Parathyroid adenoma (tissue), 2 donors: ENCODE data around the gene BICD1.

Experiments used
- H2AFZ ChIP-seq: fragments of 300-600 bp; sonication (generic); one replicate; pipeline ENCODE4 v1.7.0; 2017; ENCODE audit warnings: antibody characterized with exemption, mild to moderate bottlenecking
- H3K27ac ChIP-seq: fragments of 300-600 bp; sonication (generic); one replicate; pipeline ENCODE4 v1.7.0; 2017
- H3K27me3 ChIP-seq: fragments of 300-600 bp; sonication (generic); one replicate; pipeline ENCODE4 v1.7.0; 2017; ENCODE audit warnings: low read length; ENCODE audit not compliant: control insufficient read depth, insufficient read depth
- H3K36me3 ChIP-seq: fragments of 300-600 bp; sonication (generic); one replicate; pipeline ENCODE4 v1.7.0; 2017; ENCODE audit warnings: low read length; ENCODE audit not compliant: control insufficient read depth, insufficient read depth
- H3K4me1 ChIP-seq: fragments of 300-600 bp; sonication (generic); one replicate; pipeline ENCODE4 v1.7.0; 2017; ENCODE audit warnings: control low read depth
- H3K4me2 ChIP-seq: fragments of 300-600 bp; sonication (generic); one replicate; pipeline ENCODE4 v1.7.0; 2017; ENCODE audit warnings: low read length
- H3K4me3 ChIP-seq: fragments of 300-600 bp; sonication (generic); one replicate; pipeline ENCODE4 v1.7.0; 2017; ENCODE audit warnings: low read depth, low read length
- H3K79me2 ChIP-seq: fragments of 300-600 bp; sonication (generic); one replicate; pipeline ENCODE4 v1.7.0; 2017; ENCODE audit warnings: control low read depth
- H3K9ac ChIP-seq: fragments of 300-600 bp; sonication (generic); one replicate; pipeline ENCODE4 v1.7.0; 2017; ENCODE audit warnings: mild to moderate bottlenecking
- H3K9me3 ChIP-seq: fragments of 300-600 bp; sonication (generic); one replicate; pipeline ENCODE4 v1.7.0; 2017; ENCODE audit warnings: low read length; ENCODE audit not compliant: control insufficient read depth
- CTCF ChIP-seq: fragments of 300-600 bp; sonication (generic); IDR thresholded peaks from one replicate; pipeline ENCODE4 v1.7.0; 2017; ENCODE audit warnings: antibody characterized with exemption, mild to moderate bottlenecking
- donor health status: primary hyperparathyroidism.

Gene BICD1

DNA sequence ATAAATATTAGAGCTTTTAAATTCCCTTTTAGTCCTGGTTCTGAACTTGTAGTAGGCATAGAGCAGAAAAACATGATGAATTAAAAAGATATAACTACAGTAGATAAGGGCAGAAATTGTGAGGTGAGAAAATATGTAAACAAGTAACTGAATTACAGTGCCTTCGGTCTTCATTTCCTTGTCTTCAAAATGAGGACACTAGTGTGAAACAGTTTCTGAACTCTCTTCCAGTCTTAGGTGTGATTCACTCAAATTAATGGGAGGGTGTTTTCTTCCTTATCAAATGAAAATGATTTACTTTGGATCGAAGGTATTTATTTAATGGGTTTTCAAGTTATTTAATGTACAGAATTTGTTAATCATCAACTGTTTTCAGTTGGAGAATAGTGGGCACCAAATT lies 294.2 kb downstream of the BICD1 start:
- Histone ChIP-seq H3K79me2 (peaks cover 21% of the 10 kb centered on the region), H3K27me3 (no peaks in the 10 kb centered on the region), H3K4me2 (peak overlapping the region; percentile 75), H3K4me3 (peak overlapping the region; percentile 72), H3K9me3 (no peaks in the 10 kb centered on the region), H3K27ac (peak overlapping the region; percentile 86), H3K4me1 (peaks cover 4% of the 10 kb centered on the region), H2AFZ (peak overlapping the region; percentile 87), H3K36me3 (no peaks in the 10 kb centered on the region), H3K9ac (no peak overlapping the region)
- TF ChIP-seq CTCF: no peak

- H3K27ac ChIP-seq: no peak overlapping the region
- TF ChIP-seq CTCF: no peak
- H3K9me3 ChIP-seq: no peaks in the 10 kb centered on the region
- H3K4me1 ChIP-seq: peaks cover 4% of the 10 kb centered on the region
- no peak overlapping the region for H3K9ac ChIP-seq
- H2AFZ ChIP-seq: no peak overlapping the region
- no peaks in the 10 kb centered on the region for H3K36me3 ChIP-seq
- no peak overlapping the region for H3K4me2 ChIP-seq
- H3K4me3 ChIP-seq: no peak overlapping the region
- peaks cover 27% of the 10 kb centered on the region for H3K79me2 ChIP-seq
- H3K27me3 ChIP-seq: no peaks in the 10 kb centered on the region
Measured at GRCh38 chr12:32402170-32402569, 295.5 kb downstream of the BICD1 start.

DNA sequence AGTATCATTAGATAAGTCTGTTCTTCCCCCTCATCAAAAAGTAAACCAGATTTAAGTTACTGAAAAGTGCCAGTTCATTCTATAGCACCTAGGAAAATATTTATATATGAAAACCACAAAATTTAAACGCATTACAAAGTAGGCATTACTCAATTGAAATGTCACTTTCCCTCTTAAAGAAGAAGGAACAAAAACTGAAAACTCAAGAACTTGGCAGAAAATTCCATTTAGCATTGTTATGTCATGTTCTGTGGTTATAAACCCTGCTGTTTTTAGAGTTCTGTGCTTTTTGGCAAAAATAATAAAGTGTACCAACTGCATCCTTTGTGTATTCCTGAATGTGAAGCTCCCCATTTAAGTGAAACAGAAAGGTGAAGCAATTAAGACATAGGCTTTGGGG lies 296.3 kb downstream of the BICD1 start:
- Histone ChIP-seq H3K9me3 (no peaks in the 10 kb centered on the region), H3K4me3 (no peak overlapping the region)

DNA sequence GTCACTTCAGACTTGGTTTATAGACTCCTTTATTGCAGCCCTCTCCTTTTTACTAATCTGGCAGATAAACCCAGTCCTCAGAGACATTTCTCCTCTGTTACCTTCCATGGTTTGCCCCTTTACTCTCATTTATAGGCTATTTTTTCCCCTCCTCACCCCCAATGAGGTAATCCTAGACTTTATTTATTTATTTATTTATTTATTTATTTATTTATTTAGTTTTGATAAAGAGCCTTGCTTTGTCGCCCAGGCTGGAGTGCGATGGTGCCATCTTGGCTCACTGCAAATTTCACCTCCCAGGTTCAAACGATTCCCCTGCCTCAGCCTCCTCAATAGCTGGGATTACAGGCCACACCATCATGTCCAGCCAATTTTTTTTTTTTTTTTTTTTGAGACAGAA lies 301.1 kb downstream of the BICD1 start:
- H3K4me1 ChIP-seq: peaks cover 4% of the 10 kb centered on the region

More for the DNA sequence above, 296.3 kb downstream of the BICD1 start:
- H3K27me3 ChIP-seq: no peaks in the 10 kb centered on the region
- peaks cover 4% of the 10 kb centered on the region for H3K4me1 ChIP-seq
- no peak for TF ChIP-seq CTCF
- H3K27ac ChIP-seq: no peak overlapping the region
- no peak overlapping the region for H3K4me2 ChIP-seq
- no peaks in the 10 kb centered on the region for H3K36me3 ChIP-seq
- H3K79me2 ChIP-seq: peaks cover 27% of the 10 kb centered on the region
- no peak overlapping the region for H2AFZ ChIP-seq
- H3K9ac ChIP-seq: no peak overlapping the region

More for the DNA sequence above, 301.1 kb downstream of the BICD1 start:
- TF ChIP-seq CTCF: no peak
- H3K9me3 ChIP-seq: no peaks in the 10 kb centered on the region
- no peaks in the 10 kb centered on the region for H3K36me3 ChIP-seq
- H3K79me2 ChIP-seq: peaks cover 22% of the 10 kb centered on the region
- H2AFZ ChIP-seq: no peak overlapping the region
- no peak overlapping the region for H3K4me3 ChIP-seq
- H3K27ac ChIP-seq: no peak overlapping the region
- no peak overlapping the region for H3K4me2 ChIP-seq
- no peaks in the 10 kb centered on the region for H3K27me3 ChIP-seq
- no peak overlapping the region for H3K9ac ChIP-seq
